ENCODE measurements around the gene ECT2. TPM values are rescaled to one million over a fixed set of nuclear protein-coding genes. Genes with fewer than 3 reads are reported as not detected.

Gene ECT2
- total RNA-seq, 2 experiments from 2014 or later = 27.1 to 29.8 TPM

DNA sequence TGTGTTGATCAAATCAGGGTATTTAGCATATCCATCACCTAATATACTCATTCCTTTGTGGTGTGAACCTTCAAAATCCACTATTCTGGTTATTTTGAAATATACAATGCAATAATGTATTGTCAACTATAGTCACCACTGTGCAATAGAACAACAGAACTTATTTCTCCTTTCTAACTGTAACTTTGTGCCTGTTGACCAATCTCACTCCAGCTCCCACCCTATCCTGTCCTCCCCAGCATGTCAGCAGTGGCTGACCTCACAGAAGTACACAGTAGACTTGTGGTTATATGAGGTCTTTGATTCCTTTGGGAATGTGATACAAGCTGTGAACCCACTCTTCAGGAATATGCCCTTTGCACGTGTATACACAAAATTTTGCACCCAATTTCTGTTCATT, 64.2 kb downstream of the ECT2 start:
- ChIA-PET POLR2A (no interaction called here), CTCF (no interaction called here)
- TF ChIP-seq, protein P1, sequence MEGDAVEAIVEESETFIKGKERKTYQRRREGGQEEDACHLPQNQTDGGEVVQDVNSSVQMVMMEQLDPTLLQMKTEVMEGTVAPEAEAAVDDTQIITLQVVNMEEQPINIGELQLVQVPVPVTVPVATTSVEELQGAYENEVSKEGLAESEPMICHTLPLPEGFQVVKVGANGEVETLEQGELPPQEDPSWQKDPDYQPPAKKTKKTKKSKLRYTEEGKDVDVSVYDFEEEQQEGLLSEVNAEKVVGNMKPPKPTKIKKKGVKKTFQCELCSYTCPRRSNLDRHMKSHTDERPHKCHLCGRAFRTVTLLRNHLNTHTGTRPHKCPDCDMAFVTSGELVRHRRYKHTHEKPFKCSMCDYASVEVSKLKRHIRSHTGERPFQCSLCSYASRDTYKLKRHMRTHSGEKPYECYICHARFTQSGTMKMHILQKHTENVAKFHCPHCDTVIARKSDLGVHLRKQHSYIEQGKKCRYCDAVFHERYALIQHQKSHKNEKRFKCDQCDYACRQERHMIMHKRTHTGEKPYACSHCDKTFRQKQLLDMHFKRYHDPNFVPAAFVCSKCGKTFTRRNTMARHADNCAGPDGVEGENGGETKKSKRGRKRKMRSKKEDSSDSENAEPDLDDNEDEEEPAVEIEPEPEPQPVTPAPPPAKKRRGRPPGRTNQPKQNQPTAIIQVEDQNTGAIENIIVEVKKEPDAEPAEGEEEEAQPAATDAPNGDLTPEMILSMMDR (IDR thresholded peaks at IDR 0.05) = no peak
- Mint-ChIP-seq H3K27ac (no peak overlapping the region), H3K36me3 (ENCODE audit: low read depth) (no peaks in the 10 kb centered on the region), H3K27me3 (no peaks in the 10 kb centered on the region), H3K4me1 (ENCODE audit: low read depth) (no peaks in the 10 kb centered on the region), H3K9me3 (no peaks in the 10 kb centered on the region), H3K4me3 (no peak overlapping the region)
- no peak for DNase-seq
- intact Hi-C loops (cut with micrococcal nuclease) = no loop called here
- no peak for ATAC-seq

- no peaks in the 10 kb centered on the region for H3K27me3 Mint-ChIP-seq
- ATAC-seq (no peak), DNase-seq (no peak)
- ChIA-PET POLR2A (no interaction called here), CTCF (no interaction called here)
- intact Hi-C loops (cut with micrococcal nuclease) = no loop called here
- H3K36me3 Mint-ChIP-seq (ENCODE audit: low read depth) = no peaks in the 10 kb centered on the region
- TF ChIP-seq, protein P1 (IDR thresholded peaks at IDR 0.05) = no peak
- no peaks in the 10 kb centered on the region for H3K4me1 Mint-ChIP-seq (ENCODE audit: low read depth)
- no peaks in the 10 kb centered on the region for H3K9me3 Mint-ChIP-seq
- no peak overlapping the region for H3K4me3 Mint-ChIP-seq
- no peak overlapping the region for H3K27ac Mint-ChIP-seq
Measured at GRCh38 chr3:172815857-172816256, 65.3 kb downstream of the ECT2 start.

GRCh38 chr3:172816281-172816680, 65.8 kb downstream of the ECT2 start:
- CTCF ChIA-PET = no interaction called here
- intact Hi-C loops (cut with micrococcal nuclease) = no loop called here
- TF ChIP-seq, protein P1 (IDR thresholded peaks at IDR 0.05) = no peak
- H3K4me3 Mint-ChIP-seq = no peak overlapping the region
- POLR2A ChIA-PET = no interaction called here
- H3K27ac Mint-ChIP-seq = no peak overlapping the region
- H3K9me3 Mint-ChIP-seq = no peaks in the 10 kb centered on the region
- no peaks in the 10 kb centered on the region for H3K36me3 Mint-ChIP-seq (ENCODE audit: low read depth)
- H3K27me3 Mint-ChIP-seq = no peaks in the 10 kb centered on the region
- ATAC-seq (no peak), DNase-seq (no peak)
- no peaks in the 10 kb centered on the region for H3K4me1 Mint-ChIP-seq (ENCODE audit: low read depth)

GRCh38 chr3:172816968-172817367, 66.4 kb downstream of the ECT2 start:
- Mint-ChIP-seq H3K36me3 (ENCODE audit: low read depth) (no peaks in the 10 kb centered on the region), H3K27ac (no peak overlapping the region), H3K4me3 (no peak overlapping the region), H3K9me3 (no peaks in the 10 kb centered on the region), H3K27me3 (no peaks in the 10 kb centered on the region), H3K4me1 (ENCODE audit: low read depth) (no peaks in the 10 kb centered on the region)
- intact Hi-C loops (cut with micrococcal nuclease) = no loop called here
- ATAC-seq = no peak
- POLR2A ChIA-PET = no interaction called here
- CTCF ChIA-PET = no interaction called here
- TF ChIP-seq, protein P1 (IDR thresholded peaks at IDR 0.05) = no peak
- DNase-seq = no peak

- no peak overlapping the region for H3K27ac Mint-ChIP-seq
- DNase-seq (no peak), ATAC-seq (no peak)
- no peaks in the 10 kb centered on the region for H3K36me3 Mint-ChIP-seq (ENCODE audit: low read depth)
- H3K27me3 Mint-ChIP-seq = no peaks in the 10 kb centered on the region
- POLR2A ChIA-PET = no interaction called here
- TF ChIP-seq, protein P1 (IDR thresholded peaks at IDR 0.05) = no peak
- CTCF ChIA-PET = no interaction called here
- H3K4me3 Mint-ChIP-seq = no peak overlapping the region
- intact Hi-C loops (cut with micrococcal nuclease) = no loop called here
- H3K4me1 Mint-ChIP-seq (ENCODE audit: low read depth) = no peaks in the 10 kb centered on the region
- H3K9me3 Mint-ChIP-seq = peaks cover under 1% of the 10 kb centered on the region
Measured at GRCh38 chr3:172820492-172820891, 70.0 kb downstream of the ECT2 start.
